ENCODE measurements around the gene JAML.

JAML gene

DNA sequence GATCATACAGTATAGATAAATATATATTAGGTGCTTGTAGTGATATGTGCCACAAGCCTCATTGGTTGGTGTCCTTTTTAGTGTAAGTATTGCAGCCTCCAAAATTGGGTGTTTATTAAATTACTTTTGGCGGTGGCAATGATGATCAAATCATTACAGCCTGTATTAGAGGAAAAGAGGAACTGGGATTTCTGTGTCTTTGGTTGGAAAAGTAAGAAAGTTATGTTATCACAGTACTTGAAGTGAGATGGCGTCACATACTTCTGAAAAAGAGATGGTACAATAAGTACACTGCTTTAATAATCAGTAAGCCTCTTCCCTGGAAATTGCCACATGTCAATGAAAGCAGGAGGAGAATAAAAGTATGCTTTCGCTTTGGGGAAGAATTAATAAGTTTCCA is 27.9 kb upstream of the JAML start:
- no peaks in the 10 kb centered on the region for H3K36me3 ChIP-seq (ENCODE audit: control insufficient read depth, low read depth, low read length)
- peak overlapping the region; percentile 84 for H3K9ac ChIP-seq (ENCODE audit: low read length)
- peaks cover 73% of the 10 kb centered on the region for H3K27me3 ChIP-seq (ENCODE audit: control insufficient read depth, insufficient read depth, low read length)
- peak overlapping the region; percentile 98 for H3K27ac ChIP-seq (ENCODE audit: low read length)
- no peaks in the 10 kb centered on the region for H3K4me1 ChIP-seq (ENCODE audit: control insufficient read depth, low read depth, low read length)
- H3K9me3 ChIP-seq (ENCODE audit: control insufficient read depth, low read depth, low read length) = no peaks in the 10 kb centered on the region
- H3K4me3 ChIP-seq (ENCODE audit: low read length) = peak overlapping the region; percentile 91

DNA sequence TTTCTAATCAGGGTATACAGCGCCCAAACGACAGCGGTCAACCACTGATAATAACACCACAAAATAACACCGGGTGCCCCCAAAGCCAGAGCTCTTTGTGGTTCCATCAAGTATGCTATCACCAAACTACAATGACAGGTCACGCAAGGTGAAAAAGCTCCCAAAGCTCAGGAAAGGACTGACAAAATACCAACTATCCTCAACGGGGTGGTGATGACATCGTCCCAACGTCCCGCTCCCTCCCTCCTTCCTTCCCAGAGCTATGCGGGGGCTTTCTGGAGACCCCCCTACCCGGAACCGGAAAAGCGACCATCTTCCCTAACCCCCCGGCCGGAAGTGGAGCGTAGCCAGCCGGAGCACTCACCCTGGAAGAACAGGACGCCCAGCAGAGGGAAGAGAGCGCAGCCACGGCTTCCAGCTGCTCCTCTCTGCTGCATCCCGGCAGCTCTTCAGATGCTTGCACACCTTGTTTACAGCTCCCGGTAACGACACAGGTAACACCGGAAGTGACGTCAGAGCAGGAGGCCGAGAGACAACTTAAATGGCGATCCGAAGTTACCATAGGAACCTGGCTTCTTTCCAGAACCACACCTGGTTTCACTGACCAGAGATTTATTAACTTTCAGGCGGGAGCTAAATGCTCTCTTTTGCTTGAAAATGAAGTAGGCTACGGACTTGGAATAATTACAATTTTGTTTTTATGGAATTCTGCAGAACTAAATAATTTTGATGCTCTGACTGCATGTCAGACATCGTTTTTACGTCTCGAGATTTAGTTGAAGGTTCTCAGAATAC is 27.2 kb upstream of the JAML start, which contains the start of gene MPZL3:
Gene MPZL3, minus strand, starts transcription at position 508 of the 795 bp plus-strand sequence. Its CDS starts 71 bp downstream, at position 437.
- peak within 1 kb of the TSS; percentile 84 for H3K9ac ChIP-seq (ENCODE audit: low read length)
- H3K36me3 ChIP-seq (ENCODE audit: control insufficient read depth, low read depth, low read length) = no peaks in the 10 kb centered on the region
- peak within 1 kb of the TSS; percentile 98 for H3K27ac ChIP-seq (ENCODE audit: low read length)
- peak within 1 kb of the TSS; percentile 91 for H3K4me3 ChIP-seq (ENCODE audit: low read length)
- H3K4me1 ChIP-seq (ENCODE audit: control insufficient read depth, low read depth, low read length) = no peaks in the 10 kb centered on the region
- no peaks in the 10 kb centered on the region for H3K9me3 ChIP-seq (ENCODE audit: control insufficient read depth, low read depth, low read length)
- peaks cover 76% of the 10 kb centered on the region for H3K27me3 ChIP-seq (ENCODE audit: control insufficient read depth, insufficient read depth, low read length)

DNA sequence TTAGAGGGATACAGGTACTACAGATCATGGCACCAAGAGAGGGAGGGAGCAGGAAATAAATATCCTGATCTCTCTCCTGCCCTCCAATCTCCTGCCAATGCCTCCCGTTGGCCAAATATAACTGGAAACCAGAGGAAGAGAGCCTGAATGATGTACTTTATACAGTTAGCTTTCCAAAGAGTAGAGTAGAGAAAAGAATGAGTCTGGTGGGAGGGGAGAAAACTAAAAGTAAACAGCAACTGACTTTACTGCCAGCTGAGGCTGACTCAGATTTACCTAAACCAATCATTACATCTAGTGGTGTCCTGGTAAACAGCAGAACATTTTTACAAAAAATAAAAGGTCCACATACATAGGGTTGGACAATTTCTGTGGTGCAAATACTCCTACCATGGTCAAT is 22.2 kb upstream of the JAML start:
- Histone ChIP-seq H3K36me3 (ENCODE audit: control insufficient read depth, low read depth, low read length) (no peaks in the 10 kb centered on the region), H3K4me3 (ENCODE audit: low read length) (no peak overlapping the region), H3K9ac (ENCODE audit: low read length) (no peak overlapping the region), H3K27me3 (ENCODE audit: control insufficient read depth, insufficient read depth, low read length) (peaks cover 50% of the 10 kb centered on the region), H3K27ac (ENCODE audit: low read length) (no peak overlapping the region), H3K4me1 (ENCODE audit: control insufficient read depth, low read depth, low read length) (no peaks in the 10 kb centered on the region), H3K9me3 (ENCODE audit: control insufficient read depth, low read depth, low read length) (no peaks in the 10 kb centered on the region)

DNA sequence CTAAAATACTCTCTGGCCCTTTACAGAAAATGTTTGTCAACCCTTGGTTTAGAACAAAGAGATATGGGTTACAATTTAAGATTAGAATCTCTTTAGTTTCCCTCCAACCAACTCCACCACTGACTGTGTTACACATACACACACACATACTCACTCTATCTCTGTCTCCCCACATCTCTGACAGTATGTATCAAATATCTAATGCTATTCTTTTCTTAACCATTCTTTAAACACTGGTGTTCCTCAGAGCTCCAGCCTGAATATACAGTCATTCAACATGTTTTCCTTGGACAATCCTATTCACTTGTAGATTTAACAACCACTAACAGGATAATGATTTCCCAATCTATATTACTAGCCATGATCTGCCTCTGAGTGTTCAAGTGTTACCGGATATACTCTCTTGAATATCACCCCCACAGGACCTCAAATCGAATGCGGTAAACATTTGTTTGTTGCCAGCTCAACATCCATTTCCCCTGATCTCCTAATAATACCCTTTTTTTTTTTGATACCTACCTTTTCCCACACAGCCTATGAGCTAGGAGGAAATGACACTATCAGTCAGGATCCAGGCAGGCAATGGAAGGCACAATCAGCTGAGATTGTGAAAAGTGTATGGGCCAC is 21.2 kb upstream of the JAML start:
- Histone ChIP-seq H3K9me3 (ENCODE audit: control insufficient read depth, low read depth, low read length) (no peaks in the 10 kb centered on the region), H3K27ac (ENCODE audit: low read length) (no peak overlapping the region), H3K4me1 (ENCODE audit: control insufficient read depth, low read depth, low read length) (no peaks in the 10 kb centered on the region), H3K9ac (ENCODE audit: low read length) (no peak overlapping the region), H3K27me3 (ENCODE audit: control insufficient read depth, insufficient read depth, low read length) (peaks cover 49% of the 10 kb centered on the region), H3K36me3 (ENCODE audit: control insufficient read depth, low read depth, low read length) (no peaks in the 10 kb centered on the region), H3K4me3 (ENCODE audit: low read length) (no peak overlapping the region)

DNA sequence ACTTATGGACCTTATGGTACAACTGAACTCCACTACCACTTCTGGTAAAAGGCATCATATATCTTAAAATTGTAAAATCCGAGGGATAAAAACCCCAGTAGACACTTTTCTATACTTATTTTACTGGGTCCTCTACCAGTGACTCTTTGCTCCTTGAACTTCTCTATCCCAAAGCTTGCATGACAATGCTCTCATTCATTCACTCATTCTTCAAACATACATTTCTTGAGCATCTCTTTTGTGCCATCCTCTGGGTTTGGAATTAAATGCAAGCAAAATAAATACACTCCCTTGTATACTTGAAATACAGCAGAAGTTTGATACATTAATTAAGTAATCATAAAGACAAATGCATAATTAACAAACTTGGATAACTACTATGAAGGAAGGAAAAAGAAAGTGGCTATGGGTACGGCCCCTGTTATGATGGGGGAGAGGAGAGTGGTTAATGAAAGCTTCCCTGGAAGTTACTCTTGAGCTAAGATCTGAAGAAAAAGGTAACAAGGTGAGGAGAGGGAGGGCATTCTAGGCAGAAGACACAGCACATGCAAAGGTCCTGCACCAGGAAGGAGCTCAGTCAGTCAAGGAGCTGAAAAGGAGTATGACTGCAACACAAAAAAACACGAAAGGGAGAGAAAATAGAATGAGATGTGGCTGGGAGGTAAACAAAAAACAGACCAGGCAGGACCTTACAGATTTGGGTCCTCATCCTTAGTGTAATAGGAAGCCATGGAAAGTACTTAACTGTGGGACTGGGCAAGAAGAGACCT is 19.4 kb upstream of the JAML start:
- no peaks in the 10 kb centered on the region for H3K4me1 ChIP-seq (ENCODE audit: control insufficient read depth, low read depth, low read length)
- no peak overlapping the region for H3K4me3 ChIP-seq (ENCODE audit: low read length)
- no peak overlapping the region for H3K27ac ChIP-seq (ENCODE audit: low read length)
- no peaks in the 10 kb centered on the region for H3K9me3 ChIP-seq (ENCODE audit: control insufficient read depth, low read depth, low read length)
- H3K27me3 ChIP-seq (ENCODE audit: control insufficient read depth, insufficient read depth, low read length) = peaks cover 31% of the 10 kb centered on the region
- no peak overlapping the region for H3K9ac ChIP-seq (ENCODE audit: low read length)
- H3K36me3 ChIP-seq (ENCODE audit: control insufficient read depth, low read depth, low read length) = no peaks in the 10 kb centered on the region

DNA sequence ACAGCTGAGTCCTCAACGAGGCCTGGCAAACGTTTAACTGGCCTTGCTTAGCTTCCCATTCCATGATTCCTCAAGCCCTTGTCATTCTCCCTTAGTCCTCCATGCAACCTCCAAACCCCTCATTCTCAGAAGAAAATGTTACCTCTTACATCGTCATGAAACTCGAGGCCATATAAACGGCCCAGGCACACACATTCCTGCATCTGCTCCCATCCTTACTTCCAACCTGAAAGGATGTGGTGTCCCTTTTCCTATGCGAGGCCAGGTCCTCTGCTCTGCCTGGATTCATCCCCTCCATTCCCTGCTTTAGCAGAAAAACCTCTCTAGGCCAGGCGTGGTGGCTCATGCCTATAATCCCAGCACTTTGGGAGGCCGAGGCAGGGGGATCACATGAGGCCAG is 18.4 kb upstream of the JAML start:
- Histone ChIP-seq H3K36me3 (ENCODE audit: control insufficient read depth, low read depth, low read length) (no peaks in the 10 kb centered on the region), H3K27me3 (ENCODE audit: control insufficient read depth, insufficient read depth, low read length) (peaks cover 24% of the 10 kb centered on the region), H3K4me3 (ENCODE audit: low read length) (no peak overlapping the region), H3K4me1 (ENCODE audit: control insufficient read depth, low read depth, low read length) (peaks cover 7% of the 10 kb centered on the region), H3K9ac (ENCODE audit: low read length) (no peak overlapping the region), H3K27ac (ENCODE audit: low read length) (no peak overlapping the region), H3K9me3 (ENCODE audit: control insufficient read depth, low read depth, low read length) (no peaks in the 10 kb centered on the region)

DNA sequence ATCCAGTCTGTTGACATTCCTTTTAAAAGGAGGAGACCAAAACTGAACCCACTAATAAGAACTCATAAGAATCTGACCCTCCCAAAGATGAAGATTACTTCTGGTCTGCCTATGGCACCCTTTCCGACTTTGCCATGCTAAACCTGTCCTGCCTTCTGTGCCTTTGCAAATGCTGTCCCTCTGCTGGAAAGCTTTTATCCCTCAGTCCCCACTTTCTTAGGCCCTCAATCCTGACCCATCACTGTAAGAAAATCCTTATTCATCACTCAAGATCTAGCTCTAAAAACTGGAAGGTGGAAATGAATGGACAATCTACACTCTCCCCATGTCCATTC is 16.9 kb upstream of the JAML start:
- no peaks in the 10 kb centered on the region for H3K36me3 ChIP-seq (ENCODE audit: control insufficient read depth, low read depth, low read length)
- H3K27me3 ChIP-seq (ENCODE audit: control insufficient read depth, insufficient read depth, low read length) = peaks cover 11% of the 10 kb centered on the region
- no peak overlapping the region for H3K9ac ChIP-seq (ENCODE audit: low read length)
- H3K9me3 ChIP-seq (ENCODE audit: control insufficient read depth, low read depth, low read length) = no peaks in the 10 kb centered on the region
- H3K4me1 ChIP-seq (ENCODE audit: control insufficient read depth, low read depth, low read length) = peaks cover 7% of the 10 kb centered on the region
- H3K27ac ChIP-seq (ENCODE audit: low read length) = no peak overlapping the region
- H3K4me3 ChIP-seq (ENCODE audit: low read length) = no peak overlapping the region

DNA sequence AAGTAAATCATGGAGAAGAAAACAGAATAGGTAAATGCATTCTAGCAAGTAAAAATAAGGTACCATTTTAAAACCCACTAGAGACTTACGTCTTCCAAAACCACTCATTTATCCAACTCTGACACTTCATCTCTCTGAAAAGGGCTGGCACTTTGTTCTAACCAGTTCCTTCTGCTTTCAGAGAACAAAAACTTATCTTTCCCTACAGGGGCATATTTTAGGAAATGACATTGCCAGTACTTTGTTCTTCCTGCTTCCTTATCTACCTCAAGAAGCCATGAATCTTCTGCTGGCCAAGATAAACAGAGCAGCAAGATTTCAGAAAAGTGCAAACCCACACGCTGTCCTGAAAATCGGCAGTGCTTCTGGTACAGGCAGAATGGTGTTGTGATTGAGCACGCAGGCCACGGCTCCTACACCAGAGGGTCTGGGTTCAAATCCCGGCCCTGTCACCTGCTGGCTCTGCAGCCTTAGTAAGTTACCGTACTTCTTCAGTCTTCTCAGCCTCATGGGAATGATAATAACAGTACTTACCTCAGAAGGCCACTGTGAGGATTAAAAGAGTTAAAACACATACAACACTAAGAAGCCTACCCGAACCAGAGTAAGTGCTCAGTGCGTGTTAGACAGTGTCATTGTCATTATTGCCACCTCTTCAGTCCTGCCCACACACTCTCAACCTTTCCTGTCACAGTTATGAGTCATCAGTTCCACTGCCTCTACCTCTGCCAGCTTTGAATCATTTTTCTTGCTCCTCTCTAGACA is 16.4 kb upstream of the JAML start:
- H3K9me3 ChIP-seq (ENCODE audit: control insufficient read depth, low read depth, low read length) = no peaks in the 10 kb centered on the region
- H3K36me3 ChIP-seq (ENCODE audit: control insufficient read depth, low read depth, low read length) = no peaks in the 10 kb centered on the region
- H3K4me1 ChIP-seq (ENCODE audit: control insufficient read depth, low read depth, low read length) = peaks cover 7% of the 10 kb centered on the region
- no peak overlapping the region for H3K4me3 ChIP-seq (ENCODE audit: low read length)
- H3K27ac ChIP-seq (ENCODE audit: low read length) = no peak overlapping the region
- no peak overlapping the region for H3K9ac ChIP-seq (ENCODE audit: low read length)
- H3K27me3 ChIP-seq (ENCODE audit: control insufficient read depth, insufficient read depth, low read length) = peaks cover 10% of the 10 kb centered on the region

DNA sequence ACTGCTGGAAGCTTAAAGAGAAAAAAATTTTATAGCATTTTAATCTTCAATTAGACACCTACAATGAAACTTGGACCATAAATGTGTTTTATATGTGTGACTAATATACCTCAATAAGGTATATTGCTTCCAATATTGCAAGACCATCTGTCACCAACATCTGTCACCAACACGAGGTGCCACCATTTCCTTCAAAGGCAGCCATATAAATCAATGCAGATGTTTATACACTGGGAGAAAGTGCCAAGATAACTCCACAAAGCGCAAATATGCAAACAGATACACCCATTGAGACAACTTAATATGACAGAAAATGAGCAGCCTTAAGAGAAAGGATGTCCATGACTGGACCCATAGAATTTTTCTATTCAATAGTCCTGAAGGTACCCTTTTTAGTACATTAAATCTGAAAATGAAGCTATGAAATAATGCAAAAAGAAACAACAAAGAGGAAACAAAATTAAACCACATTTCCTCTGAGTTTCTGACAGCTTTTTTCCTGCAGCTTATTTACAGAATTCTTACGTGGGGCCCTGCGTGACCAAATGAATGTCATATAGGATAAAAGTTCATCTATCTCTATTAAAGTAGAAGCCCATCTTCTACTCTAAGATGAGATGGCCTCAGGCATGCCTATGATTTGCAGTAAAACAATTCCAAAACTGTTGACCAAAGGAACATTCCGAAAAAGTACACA is 14.8 kb upstream of the JAML start:
- Histone ChIP-seq H3K4me1 (ENCODE audit: control insufficient read depth, low read depth, low read length) (peaks cover 7% of the 10 kb centered on the region), H3K36me3 (ENCODE audit: control insufficient read depth, low read depth, low read length) (no peaks in the 10 kb centered on the region), H3K27ac (ENCODE audit: low read length) (no peak overlapping the region), H3K27me3 (ENCODE audit: control insufficient read depth, insufficient read depth, low read length) (no peaks in the 10 kb centered on the region), H3K9me3 (ENCODE audit: control insufficient read depth, low read depth, low read length) (no peaks in the 10 kb centered on the region), H3K9ac (ENCODE audit: low read length) (no peak overlapping the region), H3K4me3 (ENCODE audit: low read length) (no peak overlapping the region)

DNA sequence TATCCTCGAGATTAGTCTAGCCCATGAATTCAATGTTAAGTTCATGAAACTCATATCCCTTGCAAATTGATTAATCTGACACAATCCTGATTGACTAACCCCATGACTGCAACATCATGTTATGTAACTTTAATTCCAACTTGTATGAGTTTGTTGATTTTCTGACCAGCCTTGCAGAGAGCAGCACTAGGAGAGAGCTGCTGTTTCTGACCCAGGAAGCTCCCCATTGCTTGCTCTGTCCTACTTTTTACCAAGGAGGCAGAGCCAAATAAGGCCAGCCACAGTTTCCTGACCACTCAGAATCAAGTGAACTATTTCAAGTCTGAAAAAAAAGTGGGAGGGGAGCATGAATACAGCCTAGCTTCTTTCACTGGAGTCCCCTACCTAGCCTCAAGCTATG is 14.1 kb upstream of the JAML start:
- no peak overlapping the region for H3K9ac ChIP-seq (ENCODE audit: low read length)
- H3K4me1 ChIP-seq (ENCODE audit: control insufficient read depth, low read depth, low read length) = peaks cover 7% of the 10 kb centered on the region
- no peak overlapping the region for H3K4me3 ChIP-seq (ENCODE audit: low read length)
- no peaks in the 10 kb centered on the region for H3K9me3 ChIP-seq (ENCODE audit: control insufficient read depth, low read depth, low read length)
- H3K27ac ChIP-seq (ENCODE audit: low read length) = no peak overlapping the region
- H3K36me3 ChIP-seq (ENCODE audit: control insufficient read depth, low read depth, low read length) = no peaks in the 10 kb centered on the region
- H3K27me3 ChIP-seq (ENCODE audit: control insufficient read depth, insufficient read depth, low read length) = no peaks in the 10 kb centered on the region

DNA sequence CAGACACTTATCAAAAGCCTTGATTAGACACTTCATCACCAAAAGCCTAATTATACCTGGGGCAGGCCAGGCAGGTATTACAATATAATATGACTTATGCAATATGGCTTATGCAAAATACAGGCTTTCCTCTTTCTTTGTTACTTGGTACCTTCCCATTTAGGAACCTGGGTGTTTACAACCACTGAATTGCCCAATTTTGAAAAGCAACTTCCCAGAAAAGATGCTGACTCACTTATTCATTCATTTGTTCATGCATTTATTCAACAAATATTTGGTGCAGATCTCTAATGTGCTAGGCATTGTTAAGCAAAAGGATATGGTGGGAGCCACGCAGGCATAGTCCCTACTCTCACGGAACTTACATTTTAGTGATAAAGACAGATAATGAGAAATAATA is 13.6 kb upstream of the JAML start:
- H3K9ac ChIP-seq (ENCODE audit: low read length) = no peak overlapping the region
- no peak overlapping the region for H3K4me3 ChIP-seq (ENCODE audit: low read length)
- H3K27me3 ChIP-seq (ENCODE audit: control insufficient read depth, insufficient read depth, low read length) = no peaks in the 10 kb centered on the region
- H3K36me3 ChIP-seq (ENCODE audit: control insufficient read depth, low read depth, low read length) = no peaks in the 10 kb centered on the region
- no peaks in the 10 kb centered on the region for H3K9me3 ChIP-seq (ENCODE audit: control insufficient read depth, low read depth, low read length)
- peaks cover 7% of the 10 kb centered on the region for H3K4me1 ChIP-seq (ENCODE audit: control insufficient read depth, low read depth, low read length)
- no peak overlapping the region for H3K27ac ChIP-seq (ENCODE audit: low read length)

All from iPS-18a (cell line).